CD4-positive, alpha-beta T cell treated with Interleukin-4 for 4 hours (primary cell): Measurements from ENCODE around the gene CGRRF1.

Source experiments
- DNase-seq: peaks from one replicate; pipeline ENCODE4 v3.0.0-alpha.2; 2020

The CGRRF1 gene

GRCh38 chr14:54549862-54550261, 40.2 kb downstream of the CGRRF1 start:
- DNase-seq, result no peak

GRCh38 chr14:54550514-54550913, 40.8 kb downstream of the CGRRF1 start:
- DNase-seq, result no peak

DNA sequence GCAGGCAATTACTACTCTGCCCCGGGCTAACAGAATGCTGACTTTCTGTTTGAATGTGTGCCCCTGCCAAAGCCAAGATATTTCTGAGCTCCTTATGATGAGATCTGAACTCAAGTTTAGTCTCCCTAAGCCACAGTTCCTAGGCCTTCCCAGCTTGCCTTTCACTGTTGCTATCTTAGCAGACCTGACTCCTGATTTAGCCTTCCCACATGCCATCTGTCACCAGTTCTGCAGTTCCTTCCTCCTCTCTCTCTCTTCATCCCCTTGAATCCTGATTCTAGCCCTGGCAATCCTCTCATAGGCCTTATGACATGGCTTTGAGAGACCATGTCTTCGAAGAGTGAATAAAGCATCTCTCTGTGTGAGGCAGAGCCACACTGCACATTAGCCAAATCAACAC, 44.7 kb downstream of the CGRRF1 start:
- no peak for DNase-seq

DNA sequence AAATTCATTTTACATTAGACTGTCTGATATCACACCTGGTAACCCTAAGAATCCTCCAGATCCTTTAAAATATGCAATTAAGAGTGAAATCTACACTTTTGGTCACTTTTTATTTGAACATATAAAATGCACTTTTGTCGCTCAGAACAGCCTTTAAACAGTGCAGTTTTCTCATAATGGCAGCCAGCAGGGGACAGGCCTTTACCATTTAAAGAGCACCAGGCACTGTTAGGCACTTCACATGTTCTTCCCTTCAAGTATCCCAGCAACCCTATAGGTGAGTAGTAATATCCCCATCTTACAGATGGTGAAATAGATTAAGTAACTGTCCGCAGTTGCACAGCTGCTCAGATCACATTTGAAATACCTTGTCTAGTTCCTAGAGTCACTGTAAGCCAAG, 45.9 kb downstream of the CGRRF1 start:
- DNase-seq, result no peak

- no peak for DNase-seq
These were observed 46.8 kb downstream of the CGRRF1 start for GRCh38 chr14:54556535-54556934.

- no peak for DNase-seq
These were observed 52.6 kb downstream of the CGRRF1 start for GRCh38 chr14:54562334-54562733.

GRCh38 chr14:54564071-54564867, 54.6 kb downstream of the CGRRF1 start:
- DNase-seq, result peak; percentile 54

- peak; percentile 42 for DNase-seq
These were observed 55.4 kb downstream of the CGRRF1 start for GRCh38 chr14:54564868-54565784.

- DNase-seq, result peak; percentile 84
These were observed 56.2 kb downstream of the CGRRF1 start for GRCh38 chr14:54565785-54566409.

GRCh38 chr14:54566410-54567223, 56.9 kb downstream of the CGRRF1 start, which contains the start of gene SAMD4A:
Gene SAMD4A, plus strand, starts transcription at chr14:54567128. Its CDS starts 789 bp downstream, at chr14:54567917.
- DNase-seq, result peak; percentile 53

GRCh38 chr14:54567224-54567638, 57.5 kb downstream of the CGRRF1 start:
- DNase-seq, result no peak

DNA sequence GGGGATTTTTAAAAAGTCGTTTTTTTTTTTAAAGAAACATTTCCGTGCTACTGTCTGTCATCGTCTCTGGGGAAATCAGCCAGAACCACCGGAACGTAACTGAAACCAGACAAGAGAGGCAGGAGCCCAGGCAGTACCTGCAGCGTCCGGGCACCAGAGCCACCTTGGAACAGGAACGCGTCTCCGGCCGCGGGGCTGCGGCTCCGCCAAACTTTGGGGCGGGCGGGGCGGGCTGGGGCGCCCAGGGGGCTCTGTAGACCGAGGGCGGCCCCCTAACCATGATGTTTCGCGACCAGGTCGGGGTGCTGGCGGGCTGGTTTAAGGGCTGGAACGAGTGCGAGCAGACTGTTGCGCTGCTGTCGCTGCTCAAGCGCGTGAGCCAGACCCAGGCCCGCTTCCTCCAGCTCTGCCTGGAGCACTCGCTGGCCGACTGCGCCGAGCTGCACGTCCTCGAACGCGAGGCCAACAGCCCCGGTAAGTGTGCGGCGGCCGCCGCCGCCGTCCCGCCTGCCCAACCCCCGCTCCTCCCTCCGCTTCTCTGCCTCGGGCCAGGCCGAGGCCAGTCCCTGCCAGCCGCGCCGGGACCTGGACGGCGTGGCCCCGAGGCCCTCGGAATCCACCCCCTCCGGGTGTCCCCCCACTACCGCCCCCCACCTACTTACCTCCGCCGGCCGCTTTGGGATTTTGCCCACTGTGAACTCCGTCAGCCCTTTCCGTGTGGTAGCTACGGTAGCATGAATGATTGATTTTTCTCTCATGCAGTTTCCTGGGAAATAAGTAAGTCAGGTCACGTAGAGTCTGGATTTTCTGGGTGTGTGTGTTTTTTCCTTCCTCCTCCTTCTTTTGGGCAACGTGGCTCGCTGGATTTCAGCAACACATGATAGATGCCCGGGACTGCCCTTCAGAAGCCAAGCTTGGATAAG, 58.2 kb downstream of the CGRRF1 start:
- DNase-seq, result peak; percentile 32

DNA sequence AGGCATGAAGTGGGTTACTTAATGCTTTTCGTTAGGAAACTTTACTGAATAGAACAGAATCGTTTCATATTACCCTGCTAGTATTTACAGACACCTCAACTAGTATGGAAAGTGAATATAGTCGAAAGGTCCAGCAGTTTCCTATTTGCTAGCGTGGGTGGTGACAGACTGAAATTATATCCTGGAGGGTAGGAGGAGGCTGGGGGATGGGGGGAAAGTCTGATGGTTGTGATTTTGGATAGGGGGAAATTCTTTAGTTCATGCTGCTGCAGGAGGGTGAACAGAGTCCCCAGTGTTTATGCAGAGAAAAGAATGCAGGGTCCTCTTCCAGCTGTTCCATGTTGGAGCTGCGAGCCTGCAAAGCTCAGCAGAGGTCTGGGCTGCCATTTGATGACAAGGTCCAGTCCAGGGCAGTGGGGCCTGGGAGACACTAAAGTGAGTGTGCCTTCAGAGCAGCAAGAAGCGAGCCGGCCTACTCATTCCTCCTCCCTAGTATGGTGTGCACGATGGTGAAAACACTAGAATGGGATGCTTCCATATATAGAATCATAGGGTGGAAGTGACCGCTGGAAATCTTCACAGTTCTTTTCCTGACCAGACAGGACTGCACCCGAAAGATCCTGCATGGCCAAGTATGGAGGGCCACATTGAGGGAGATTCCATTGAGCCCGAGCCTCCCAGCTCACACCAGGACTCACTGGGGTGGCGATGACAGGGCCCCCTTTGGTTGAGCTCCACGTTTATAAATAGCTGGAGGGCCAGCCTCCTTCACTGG, 59.3 kb downstream of the CGRRF1 start:
- DNase-seq, result no peak

DNA sequence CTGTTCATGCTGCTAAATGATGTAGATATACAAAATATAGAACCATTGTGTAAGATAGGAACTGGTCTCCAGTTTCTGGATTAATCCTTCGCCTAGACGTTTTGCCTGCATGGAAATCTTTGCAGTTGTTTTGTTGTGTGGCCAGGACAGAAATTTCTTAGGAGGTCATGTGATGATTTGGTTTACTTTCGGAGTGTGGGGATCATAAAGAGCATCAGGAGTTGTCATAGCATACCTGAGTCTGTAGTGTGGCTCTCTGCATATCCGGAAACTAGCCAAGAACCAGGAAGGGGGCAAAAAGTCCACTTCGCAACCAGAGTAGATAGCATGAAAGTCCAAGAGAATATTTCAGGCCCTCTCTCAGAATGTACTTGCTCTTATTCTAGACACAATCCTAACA, 60.3 kb downstream of the CGRRF1 start:
- no peak for DNase-seq

DNA sequence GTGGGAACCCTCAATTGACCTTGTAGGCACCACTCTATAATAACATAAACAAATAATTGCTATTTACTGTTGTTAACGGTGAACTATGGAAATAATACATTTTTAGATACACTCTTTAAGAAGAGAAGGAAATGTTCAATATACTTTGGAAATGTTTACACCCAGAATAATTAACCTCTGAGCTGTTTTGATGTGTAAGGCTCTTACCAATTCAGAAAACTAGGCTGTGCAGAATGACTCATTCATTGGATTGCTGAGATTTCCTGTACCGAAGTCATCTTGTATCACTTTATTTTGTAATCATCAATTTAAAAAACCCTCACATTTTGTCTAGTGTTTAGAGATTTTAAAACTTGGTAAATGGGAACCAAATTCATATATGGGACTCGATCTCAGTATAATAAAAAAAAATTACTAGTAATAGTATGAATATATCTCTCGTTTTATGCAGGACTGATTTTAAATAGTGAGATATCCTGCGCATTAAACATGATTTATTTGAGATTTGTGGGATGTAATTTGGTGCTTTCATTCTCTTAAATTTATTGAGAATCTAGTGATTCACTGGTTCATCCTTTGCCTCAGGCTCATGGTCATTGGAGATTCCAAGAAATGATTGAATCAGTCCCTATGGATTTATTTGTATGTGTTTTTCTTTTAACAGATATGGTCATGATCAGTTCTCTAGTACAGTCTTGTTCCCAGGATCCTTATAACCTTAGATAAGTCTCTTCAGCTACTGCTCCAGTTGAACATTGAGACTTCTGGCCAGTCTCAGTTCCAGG, 61.1 kb downstream of the CGRRF1 start:
- no peak for DNase-seq

GRCh38 chr14:54572316-54572715, 62.6 kb downstream of the CGRRF1 start:
- peak; percentile 10 for DNase-seq

DNA sequence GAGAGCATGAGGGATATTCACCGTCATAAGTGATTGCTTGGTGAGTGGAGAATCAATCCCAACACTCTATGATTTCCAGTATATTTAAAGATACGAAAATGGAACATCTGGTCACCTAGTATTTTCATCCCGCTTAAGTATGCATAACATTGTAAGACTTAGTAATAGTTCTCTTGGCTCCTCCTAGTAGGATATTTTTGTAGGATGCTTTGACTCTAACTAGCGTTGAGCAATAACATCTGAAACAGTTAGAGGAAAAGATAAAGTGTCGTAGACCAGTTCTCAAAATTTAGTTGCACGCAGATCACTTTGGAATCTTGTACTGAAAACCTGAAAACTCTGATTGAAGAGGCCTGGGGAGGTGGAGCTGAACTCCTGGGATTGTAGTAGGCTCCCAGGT, 64.8 kb downstream of the CGRRF1 start:
- no peak for DNase-seq

GRCh38 chr14:54577494-54577893, 67.8 kb downstream of the CGRRF1 start:
- no peak for DNase-seq

DNA sequence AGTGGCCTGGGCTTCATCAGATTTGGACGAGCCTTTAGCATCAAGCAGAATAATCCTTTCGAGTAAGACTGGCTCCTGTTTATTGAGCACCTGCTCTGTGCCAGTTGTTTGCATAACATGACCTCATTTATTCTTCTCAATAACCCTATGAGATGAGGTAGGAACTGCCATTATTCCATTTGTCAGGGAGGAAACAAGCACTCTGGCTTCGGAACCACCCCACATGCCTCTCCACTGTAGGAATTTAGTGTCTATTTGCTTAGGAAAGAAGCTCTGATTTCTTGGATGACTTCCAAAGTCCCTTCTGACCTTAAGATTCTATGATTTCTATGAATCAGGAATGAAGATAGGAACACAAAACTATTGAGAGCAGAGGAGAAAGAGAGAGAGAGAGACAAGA, 68.3 kb downstream of the CGRRF1 start:
- no peak for DNase-seq

DNA sequence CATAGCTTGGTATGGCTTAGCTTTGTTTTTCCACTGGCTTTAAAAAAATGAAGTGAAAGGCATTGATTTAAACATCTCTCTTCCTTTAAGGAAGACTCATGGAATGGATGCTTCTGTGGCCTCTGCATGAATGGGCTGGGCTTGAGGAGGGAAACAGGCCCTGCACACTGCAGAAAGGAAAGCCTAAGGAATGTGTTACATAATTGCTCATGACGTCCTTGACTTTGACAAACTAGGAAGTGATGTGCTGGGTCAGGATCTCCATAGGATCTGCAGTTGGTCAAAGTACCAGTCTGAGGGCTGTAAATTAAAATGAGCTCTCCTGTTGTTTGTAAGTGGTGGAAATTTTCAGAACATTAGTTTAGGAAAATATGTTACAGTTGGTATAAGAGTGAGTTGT, 69.9 kb downstream of the CGRRF1 start:
- DNase-seq, result no peak
